ENCODE measurements around the gene MRPL58.

Gene MRPL58

GRCh38 chr17:75046407-75047289, 34.2 kb downstream of the MRPL58 start, which contains the start of the genes ATP5PD and KCTD2:
Gene ATP5PD (minus strand): TSS chr17:75046969. CDS start chr17:75042650, 4,319 bp downstream.
Gene KCTD2 (plus strand): TSS chr17:75047225. CDS start chr17:75047251, 26 bp downstream.
- peak; percentile 50 to 97 (median 93) for DNase-seq

GRCh38 chr17:75047398-75048098, 35.1 kb downstream of the MRPL58 start:
- DNase-seq: peak in 19 of 56 donors; percentile 12 to 54 (median 36)

GRCh38 chr17:75048249-75048878, 35.9 kb downstream of the MRPL58 start:
- DNase-seq: peak in 14 of 56 donors; percentile 7 to 51 (median 15)

DNA sequence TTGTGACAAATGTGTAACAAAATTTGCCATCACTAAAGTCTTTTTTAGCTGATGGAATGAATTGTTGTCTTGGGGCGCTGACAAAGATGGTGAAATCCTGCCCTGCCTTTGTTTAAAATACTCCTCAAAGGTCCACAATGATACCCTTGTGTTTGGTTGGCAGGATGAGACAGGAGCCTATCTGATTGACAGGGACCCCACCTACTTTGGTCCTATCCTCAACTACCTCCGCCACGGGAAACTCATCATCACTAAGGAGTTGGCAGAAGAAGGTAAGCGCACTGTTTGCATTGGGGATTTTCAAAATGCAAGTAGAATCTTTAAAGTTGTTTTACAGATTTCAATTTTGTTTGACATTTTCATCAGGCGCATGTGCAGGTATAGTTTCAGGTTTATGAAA, 36.6 kb downstream of the MRPL58 start:
- no peak for DNase-seq

GRCh38 chr17:75049706-75050105, 37.2 kb downstream of the MRPL58 start:
- no peak for DNase-seq

DNA sequence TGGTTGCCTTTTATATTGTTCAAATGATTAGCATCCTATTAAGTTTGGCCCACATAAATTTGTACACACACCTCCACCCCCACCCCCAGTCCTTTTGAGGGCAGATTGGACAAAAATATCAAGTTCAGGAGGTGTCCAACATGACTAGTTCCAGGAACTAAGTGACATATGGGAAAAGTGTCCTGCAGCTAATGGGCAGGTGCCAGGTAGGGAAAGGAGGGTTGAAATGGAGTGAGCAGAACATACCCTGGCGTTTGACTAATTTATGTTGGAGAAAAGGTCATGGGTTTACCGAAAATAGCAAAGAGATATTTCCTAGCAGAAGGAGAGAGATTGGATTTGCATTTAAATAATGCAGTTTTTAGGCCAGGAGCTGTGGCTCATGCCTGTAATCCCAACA, 39.5 kb downstream of the MRPL58 start:
- DNase-seq: no peak

DNA sequence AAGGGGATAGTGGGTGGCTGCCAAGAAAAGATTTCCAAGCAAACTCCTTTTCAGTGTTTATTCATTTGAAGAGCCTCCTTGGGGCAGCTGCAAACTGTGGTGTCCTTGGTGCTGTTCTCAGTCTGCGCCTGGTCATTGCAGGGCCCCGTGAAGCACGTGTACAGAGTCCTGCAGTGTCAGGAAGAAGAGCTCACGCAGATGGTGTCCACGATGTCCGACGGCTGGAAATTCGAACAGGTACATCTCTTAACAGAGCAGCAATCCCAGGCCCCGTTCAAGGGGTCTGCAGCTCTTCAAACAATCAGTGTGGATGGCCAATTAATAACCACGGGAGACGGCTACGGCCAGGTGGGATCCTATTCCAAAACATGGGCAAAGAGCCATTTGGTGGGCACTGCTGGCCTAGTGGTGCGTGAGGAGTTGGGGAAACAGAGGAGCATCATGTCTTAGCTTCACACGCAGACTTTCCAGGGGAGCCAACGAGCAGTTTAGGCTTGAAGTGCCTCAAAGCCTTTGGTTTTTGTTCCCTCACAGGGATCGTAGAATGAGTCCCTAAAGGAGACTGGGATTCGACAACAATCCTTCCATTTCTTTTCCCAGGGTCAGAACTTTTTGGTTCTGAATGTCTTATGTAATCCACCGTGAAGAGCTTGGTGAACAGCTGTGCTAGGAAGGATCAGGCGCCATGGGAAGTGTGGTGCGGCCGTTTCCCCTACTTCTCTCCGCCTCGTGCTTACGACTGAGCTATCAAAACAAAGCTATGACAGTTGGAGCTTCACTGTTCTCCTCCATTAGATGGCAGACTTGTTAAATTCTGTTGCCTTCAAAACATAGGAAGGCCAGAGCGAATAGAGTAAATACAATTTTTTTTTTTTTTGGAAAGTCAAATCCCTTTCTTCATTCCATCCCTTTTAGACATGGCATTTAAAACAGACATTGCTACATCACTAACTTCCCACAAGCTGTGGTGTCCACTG, 47.2 kb downstream of the MRPL58 start:
- peak in 24 of 56 donors; percentile 13 to 72 (median 37) for DNase-seq

DNA sequence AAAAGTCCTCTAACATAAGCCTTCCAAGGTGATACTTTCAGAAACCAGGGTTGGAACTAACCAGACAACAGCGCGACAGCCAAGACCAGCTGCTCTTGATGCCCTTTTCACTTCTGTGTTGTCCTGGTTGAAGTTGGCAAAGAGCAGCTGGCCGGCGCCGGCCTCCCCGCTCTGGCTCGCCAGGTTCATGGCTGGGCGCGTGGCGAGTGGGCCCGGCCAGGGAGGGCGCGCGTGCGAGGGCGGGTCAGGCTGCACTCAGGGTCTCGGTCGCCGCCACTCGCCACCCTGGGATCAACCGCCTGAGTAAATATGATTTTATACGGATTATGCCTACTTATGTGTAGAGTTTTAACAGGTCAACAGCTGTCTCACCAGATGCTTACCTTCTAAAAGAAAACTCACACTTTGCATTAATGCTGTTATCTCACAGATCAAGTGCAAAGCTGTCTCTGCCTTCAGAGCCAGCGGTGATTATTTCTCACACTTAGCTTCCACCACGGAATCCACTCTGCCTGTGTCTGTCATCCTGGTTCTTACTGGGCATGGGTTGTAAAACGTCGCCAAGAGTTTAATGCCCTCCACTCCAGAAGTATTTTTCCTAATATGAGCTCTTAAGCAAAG, 48.1 kb downstream of the MRPL58 start:
- DNase-seq: no peak

- DNase-seq: no peak
Measured at GRCh38 chr17:75061055-75061438, 48.6 kb downstream of the MRPL58 start.

DNA sequence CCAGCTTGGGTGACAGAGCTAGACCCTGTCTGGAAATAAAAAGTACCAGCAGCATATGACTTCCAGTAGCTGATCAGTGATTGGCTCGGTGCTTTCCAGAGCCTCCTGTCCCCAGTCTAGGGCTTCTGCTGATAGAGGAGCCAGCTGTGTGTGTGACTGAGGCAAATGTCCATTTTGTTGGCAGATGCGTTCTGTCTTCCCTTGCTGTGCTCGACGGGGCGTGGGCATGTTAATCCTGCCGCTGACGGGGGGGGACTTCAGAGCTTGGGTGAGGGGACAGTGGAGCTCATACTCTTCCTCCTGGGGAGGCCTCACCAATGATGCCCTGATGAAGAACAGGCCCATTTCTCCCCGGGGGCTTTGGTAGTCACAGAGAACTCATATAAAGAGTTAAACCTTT, 49.1 kb downstream of the MRPL58 start:
- no peak for DNase-seq

DNA sequence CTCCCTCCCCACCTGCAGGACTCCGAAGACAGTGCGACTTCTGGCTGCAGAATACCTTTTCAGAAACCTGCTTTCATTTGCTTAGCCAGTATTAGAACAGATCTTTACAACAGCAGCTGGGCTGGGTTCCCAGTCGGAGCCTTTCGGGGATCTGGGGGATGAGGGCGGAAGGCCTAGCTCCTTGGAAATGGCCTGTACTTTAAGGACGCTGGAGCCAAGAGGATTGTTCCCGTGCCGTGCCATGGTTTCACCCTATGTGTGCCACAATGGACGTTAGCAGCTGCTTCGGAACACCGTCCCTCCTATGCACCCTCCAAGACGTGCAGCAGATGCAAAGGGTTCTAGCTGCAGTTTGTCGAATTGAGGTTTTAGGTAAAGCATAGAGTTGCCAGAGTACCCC, 50.7 kb downstream of the MRPL58 start:
- DNase-seq: peak in 4 of 56 donors; percentile 8 to 36 (median 20)

GRCh38 chr17:75063626-75064025, 51.2 kb downstream of the MRPL58 start:
- no peak for DNase-seq

DNA sequence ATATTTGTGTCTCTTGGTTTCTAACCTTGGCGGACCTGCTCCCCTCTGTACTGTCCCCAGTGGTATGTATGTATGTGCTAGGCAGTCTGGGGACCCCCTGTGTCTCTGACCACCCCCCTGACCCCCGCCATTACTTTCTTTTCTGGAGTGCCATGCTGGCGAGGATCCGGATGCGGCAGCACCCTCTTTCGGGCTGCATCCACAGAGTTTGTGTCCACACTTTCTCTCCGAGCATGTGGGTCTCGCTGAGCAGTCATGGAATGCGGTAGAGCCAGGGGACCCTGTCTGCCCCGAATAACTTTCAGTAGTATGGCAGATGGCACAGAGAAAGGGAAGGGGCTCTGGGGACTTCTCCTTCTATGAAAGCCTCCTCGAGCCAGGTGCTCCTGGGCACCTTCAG, 51.6 kb downstream of the MRPL58 start:
- DNase-seq: no peak

- DNase-seq: no peak
Measured at GRCh38 chr17:75064460-75064859, 52.0 kb downstream of the MRPL58 start.

GRCh38 chr17:75064867-75065561, 52.5 kb downstream of the MRPL58 start:
- no peak for DNase-seq

DNA sequence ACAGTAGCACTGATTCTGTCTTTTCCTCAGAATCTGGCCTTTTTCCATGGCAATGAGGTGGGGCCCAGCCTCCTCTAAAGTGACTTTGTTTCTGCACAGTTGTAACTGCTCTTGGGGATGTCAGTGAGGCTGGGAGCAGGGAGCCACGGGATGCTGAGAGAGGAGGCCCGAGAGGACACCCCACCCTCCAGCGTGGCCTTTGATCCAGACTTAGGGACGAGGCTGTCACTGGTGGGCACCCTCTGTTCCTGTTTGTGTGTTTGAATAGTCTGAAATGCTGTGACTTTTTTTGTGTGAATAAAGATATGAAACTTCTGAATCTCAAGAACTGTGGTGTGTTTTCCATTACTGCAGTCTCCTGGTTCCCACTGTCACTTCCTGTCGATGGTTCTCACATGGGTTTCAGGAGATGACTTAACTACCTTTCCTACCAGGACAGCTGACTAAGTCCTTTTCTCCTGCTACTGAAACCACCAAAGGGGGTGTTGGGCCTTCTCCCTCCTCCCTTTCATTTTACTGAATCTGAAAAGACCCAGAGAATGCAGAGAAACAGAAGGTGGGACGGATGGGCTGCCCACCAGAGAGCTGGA, 53.2 kb downstream of the MRPL58 start:
- no peak for DNase-seq

GRCh38 chr17:75067856-75068255, 55.4 kb downstream of the MRPL58 start:
- no peak for DNase-seq

DNA sequence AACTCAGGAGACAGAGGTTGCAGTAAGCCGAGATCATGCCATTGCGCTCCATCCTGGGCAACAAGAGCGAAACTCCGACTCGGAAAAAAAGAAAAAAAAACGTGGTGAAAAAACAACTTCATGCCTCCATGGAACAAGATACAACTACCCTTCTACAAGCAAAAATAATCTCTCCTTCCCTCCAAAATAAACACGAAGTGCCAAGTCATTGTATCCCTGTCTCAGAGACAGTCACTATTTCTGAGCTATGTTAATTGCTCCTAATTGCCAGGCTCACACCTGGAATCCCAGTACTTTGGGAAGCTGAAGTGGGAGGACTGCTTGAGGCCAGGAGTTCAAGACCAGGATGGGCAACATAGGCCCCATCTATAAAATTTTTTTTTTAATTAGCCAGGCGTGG, 56.3 kb downstream of the MRPL58 start:
- no peak for DNase-seq

- DNase-seq: peak in 1 of 56 donors; percentile 3
Measured at GRCh38 chr17:75069783-75070182, 57.3 kb downstream of the MRPL58 start.
